Measurements from ENCODE around the gene ENO2.

DNA sequence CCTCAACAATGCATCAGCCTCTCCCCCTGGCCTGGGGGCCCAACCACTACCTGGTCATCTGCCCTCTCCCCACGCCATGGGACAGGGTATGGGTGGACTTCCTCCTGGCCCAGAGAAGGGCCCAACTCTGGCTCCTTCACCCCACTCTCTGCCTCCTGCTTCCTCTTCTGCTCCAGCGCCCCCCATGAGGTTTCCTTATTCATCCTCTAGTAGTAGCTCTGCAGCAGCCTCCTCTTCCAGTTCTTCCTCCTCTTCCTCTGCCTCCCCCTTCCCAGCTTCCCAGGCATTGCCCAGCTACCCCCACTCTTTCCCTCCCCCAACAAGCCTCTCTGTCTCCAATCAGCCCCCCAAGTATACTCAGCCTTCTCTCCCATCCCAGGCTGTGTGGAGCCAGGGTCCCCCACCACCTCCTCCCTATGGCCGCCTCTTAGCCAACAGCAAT is 21.8 kb downstream of the ENO2 start:
- TF ChIP-seq, protein P1, sequence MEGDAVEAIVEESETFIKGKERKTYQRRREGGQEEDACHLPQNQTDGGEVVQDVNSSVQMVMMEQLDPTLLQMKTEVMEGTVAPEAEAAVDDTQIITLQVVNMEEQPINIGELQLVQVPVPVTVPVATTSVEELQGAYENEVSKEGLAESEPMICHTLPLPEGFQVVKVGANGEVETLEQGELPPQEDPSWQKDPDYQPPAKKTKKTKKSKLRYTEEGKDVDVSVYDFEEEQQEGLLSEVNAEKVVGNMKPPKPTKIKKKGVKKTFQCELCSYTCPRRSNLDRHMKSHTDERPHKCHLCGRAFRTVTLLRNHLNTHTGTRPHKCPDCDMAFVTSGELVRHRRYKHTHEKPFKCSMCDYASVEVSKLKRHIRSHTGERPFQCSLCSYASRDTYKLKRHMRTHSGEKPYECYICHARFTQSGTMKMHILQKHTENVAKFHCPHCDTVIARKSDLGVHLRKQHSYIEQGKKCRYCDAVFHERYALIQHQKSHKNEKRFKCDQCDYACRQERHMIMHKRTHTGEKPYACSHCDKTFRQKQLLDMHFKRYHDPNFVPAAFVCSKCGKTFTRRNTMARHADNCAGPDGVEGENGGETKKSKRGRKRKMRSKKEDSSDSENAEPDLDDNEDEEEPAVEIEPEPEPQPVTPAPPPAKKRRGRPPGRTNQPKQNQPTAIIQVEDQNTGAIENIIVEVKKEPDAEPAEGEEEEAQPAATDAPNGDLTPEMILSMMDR (IDR thresholded peaks at IDR 0.05): no peak
- no peak for TF ChIP-seq POLR2AphosphoS5 (IDR thresholded peaks at IDR 0.05)
